Measurements from ENCODE around the gene PCNP.
"Not testable (repeated sequence)": the region's sequence is repeated elsewhere in the genome, so short reads cannot be mapped to it uniquely, and the experiment has no call there.

DNA sequence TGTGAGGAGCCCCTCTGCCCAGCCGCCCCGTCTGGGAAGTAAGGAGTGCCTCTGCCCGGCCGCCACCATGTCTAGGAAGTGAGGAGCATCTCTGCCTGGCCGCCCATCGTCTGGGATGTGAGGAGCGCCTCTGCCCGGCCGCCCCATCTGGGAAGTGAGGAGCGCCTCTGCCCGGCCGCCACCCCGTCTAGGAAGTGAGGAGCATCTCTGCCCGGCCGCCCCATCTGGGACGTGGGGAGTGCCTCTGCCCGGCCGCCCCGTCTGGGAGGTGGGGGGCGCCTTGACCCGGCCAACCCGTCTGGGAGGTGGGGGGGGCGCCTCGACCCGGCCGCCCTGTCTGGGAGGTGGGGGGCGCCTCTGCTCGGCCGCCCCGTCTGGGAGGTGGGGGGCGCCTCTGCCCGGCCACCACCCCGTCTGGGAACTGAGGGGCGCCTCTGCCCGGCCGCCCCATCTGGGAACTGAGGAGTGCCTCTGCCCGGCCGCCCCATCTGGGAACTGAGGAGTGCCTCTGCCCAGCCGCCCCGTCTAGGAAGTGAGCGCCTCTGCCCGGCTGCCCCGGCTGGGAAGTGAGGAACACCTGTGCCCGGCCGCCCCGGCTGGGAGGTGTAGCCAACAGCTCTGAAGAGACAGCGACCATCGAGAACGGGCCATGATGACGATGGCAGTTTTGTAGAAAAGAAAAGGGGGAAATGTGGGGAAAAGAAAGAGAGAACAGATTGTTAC lies 22.5 kb upstream of the PCNP start:
- not testable (repeated sequence) for TF ChIP-seq CTCF (conservative IDR thresholded peaks at IDR 0.05 in 1 of 2, IDR thresholded peaks at IDR 0.05 in 1 of 2; ENCODE audit: low read depth in 1 of 2, low read length in 2 of 2); EZH2 (IDR thresholded peaks at IDR 0.05; ENCODE audit: low read length, missing control alignments)
